Astrocyte of the cerebellum (primary cell): ENCODE measurements around the gene ATF7.

Source experiments
- DNase-seq: peaks from one replicate; pipeline ENCODE4 v3.0.0-alpha.2; 2011; ENCODE audit warnings: low read depth
- H3K4me3 ChIP-seq: 2 replicates; pipeline ENCODE4 v1.5.1; 2011; ENCODE audit warnings: mild to moderate bottlenecking, low read depth, low read length, moderate library complexity
- CTCF ChIP-seq: IDR thresholded peaks from 2 replicates; pipeline ENCODE4 v1.5.1; 2012; ENCODE audit warnings: low read length, low read depth, moderate library complexity, mild to moderate bottlenecking; ENCODE audit errors: missing control alignments
- in situ Hi-C: cut with HindIII; loops from 2 replicates; pipeline ENCODE4 v1.10.0; 2017; ENCODE audit warnings: low sequenced_read_pairs

The ATF7 gene

DNA sequence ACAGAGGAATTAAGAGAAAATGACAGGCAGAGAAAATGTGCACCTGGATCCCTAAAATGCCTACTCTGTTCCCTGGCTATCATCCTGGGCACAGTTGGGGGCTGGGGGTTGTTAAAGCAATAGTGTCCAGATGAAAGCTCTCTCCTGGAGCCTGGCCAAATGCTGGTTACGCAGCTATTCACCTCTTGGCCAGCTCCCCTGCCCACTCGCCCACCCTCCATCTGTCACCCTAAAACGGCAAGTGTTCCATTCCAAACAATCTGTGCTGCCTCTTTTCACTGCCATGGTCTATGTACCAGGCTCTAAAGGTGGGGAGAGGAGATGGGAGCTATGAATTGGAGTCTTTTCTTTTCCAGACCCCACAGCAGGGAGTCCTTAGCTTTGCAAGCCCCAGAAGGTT is 94.2 kb downstream of the ATF7 start:
- DNase-seq, result no peak
- no peak for TF ChIP-seq CTCF
- in situ Hi-C loops, result no loop called here
- H3K4me3 ChIP-seq, result no peak overlapping the region

GRCh38 chr12:53530920-53531319 is 95.3 kb downstream of the ATF7 start:
- no peak overlapping the region for H3K4me3 ChIP-seq
- no peak for DNase-seq
- TF ChIP-seq CTCF, result no peak
- in situ Hi-C loops, result no loop called here

- DNase-seq, result no peak
- in situ Hi-C loops, result no loop called here
- TF ChIP-seq CTCF, result no peak
- H3K4me3 ChIP-seq, result no peak overlapping the region
Observed at GRCh38 chr12:53530061-53530460, 96.1 kb downstream of the ATF7 start.

GRCh38 chr12:53524476-53524875 is 101.7 kb downstream of the ATF7 start:
- H3K4me3 ChIP-seq, result no peak overlapping the region
- no peak for DNase-seq
- TF ChIP-seq CTCF, result no peak
- in situ Hi-C loops, result no loop called here

GRCh38 chr12:53523131-53523530 is 103.1 kb downstream of the ATF7 start:
- in situ Hi-C loops, result no loop called here
- TF ChIP-seq CTCF, result no peak
- no peak overlapping the region for H3K4me3 ChIP-seq
- DNase-seq, result no peak

DNA sequence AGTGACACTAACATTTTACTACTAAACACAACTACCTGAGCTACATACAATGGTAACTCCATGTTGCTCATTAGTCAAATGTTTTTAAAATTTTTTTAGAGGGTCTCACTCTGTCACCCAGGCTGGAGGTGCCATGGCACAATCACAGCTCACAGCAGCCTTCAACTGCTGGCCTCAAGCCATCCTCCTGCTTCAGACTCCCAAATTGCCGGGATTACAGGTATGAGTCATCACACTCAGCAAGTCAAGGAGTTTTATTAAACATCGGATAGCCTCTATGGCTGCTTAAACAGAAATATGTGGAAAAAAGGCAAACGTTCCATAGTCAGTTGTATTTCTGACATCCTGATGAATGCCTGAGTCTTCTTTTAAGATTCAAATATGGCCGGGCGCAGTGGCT is 107.8 kb downstream of the ATF7 start:
- no peak overlapping the region for H3K4me3 ChIP-seq
- in situ Hi-C loops, result no loop called here
- TF ChIP-seq CTCF, result no peak
- no peak for DNase-seq
